Sigmoid colon (tissue), 4 donors: ENCODE results near the gene GREM2.

ENCODE experiments used
- POLR2A ChIP-seq, 2 donors: fragments of 450-650 bp; IDR thresholded peaks; one replicate each; pipeline ENCODE4 v1.6.1; 2016; ENCODE audit warnings: antibody characterized with exemption in 2 of 2, mild to moderate bottlenecking in 2 of 2, moderate library complexity in 2 of 2
- POLR2AphosphoS5 ChIP-seq, 4 donors: sonication (generic); formaldehyde crosslinking; IDR thresholded peaks; one replicate each; pipeline ENCODE4 v1.6.1; 2017; ENCODE audit warnings: antibody characterized with exemption in 4 of 4
- TF ChIP-seq, protein P1 (sequence below), 4 experiments: fragments of 450-650 bp in 3 of 4; fragments of 200-600 bp in 1 of 4; IDR thresholded peaks; one replicate each; pipeline ENCODE4 v1.5.1; 2016 to 2019; ENCODE audit warnings: antibody characterized with exemption in 4 of 4, mild to moderate bottlenecking in 3 of 4, moderate library complexity in 2 of 4

- TF ChIP-seq, protein P1, sequence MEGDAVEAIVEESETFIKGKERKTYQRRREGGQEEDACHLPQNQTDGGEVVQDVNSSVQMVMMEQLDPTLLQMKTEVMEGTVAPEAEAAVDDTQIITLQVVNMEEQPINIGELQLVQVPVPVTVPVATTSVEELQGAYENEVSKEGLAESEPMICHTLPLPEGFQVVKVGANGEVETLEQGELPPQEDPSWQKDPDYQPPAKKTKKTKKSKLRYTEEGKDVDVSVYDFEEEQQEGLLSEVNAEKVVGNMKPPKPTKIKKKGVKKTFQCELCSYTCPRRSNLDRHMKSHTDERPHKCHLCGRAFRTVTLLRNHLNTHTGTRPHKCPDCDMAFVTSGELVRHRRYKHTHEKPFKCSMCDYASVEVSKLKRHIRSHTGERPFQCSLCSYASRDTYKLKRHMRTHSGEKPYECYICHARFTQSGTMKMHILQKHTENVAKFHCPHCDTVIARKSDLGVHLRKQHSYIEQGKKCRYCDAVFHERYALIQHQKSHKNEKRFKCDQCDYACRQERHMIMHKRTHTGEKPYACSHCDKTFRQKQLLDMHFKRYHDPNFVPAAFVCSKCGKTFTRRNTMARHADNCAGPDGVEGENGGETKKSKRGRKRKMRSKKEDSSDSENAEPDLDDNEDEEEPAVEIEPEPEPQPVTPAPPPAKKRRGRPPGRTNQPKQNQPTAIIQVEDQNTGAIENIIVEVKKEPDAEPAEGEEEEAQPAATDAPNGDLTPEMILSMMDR (IDR thresholded peaks at IDR 0.05) = no peak
- no peak for TF ChIP-seq POLR2AphosphoS5 (IDR thresholded peaks at IDR 0.05)
- TF ChIP-seq POLR2A (IDR thresholded peaks at IDR 0.05) = no peak
Measured at GRCh38 chr1:240595476-240595875, 16.5 kb downstream of the GREM2 start.
